ENCODE results near the gene BLCAP. TPM values are rescaled to one million over a fixed set of nuclear protein-coding genes. Genes with fewer than 3 reads are reported as not detected.
"Not testable (repeated sequence)": the region's sequence is repeated elsewhere in the genome, so short reads cannot be mapped to it uniquely, and the experiment has no call there.

BLCAP gene
- polyA plus RNA-seq, 6 donors from 2014 or later = 202 to 268 (median 213) TPM

DNA sequence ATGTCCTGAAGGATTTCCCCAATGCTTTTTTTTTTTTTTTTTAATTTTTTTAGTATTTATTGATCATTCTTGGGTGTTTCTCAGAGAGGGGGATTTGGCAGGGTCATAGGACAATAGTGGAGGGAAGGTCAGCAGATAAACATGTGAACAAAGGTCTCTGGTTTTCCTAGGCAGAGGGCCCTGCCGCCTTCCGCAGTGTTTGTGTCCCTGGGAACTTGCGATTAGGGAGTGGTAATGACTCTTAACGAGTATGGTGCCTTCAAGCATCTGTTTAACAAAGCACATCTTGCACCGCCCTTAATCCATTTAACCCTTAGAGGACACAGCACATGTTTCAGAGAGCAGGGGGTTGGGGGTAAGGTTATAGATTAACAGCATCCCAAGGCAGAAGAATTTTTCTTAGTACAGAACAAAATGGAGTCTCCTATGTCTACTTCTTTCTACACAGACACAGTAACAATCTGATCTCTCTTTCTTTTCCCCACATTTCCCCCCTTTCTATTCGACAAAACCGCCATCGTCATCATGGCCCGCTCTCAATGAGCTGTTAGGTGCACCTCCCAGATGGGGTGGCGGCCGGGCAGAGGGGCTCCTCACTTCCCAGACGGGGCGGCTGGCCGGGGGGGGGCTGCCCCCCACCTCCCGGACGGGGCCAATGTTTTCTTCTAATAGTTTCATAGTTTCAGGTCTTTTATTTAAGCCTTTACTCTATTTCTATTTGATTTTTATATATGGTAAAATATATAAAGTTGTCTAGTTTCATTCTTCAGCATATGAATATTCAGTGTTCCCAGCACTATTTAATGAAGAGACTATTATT is 22.6 kb upstream of the BLCAP start:
- H3K27me3 Mint-ChIP-seq = peaks cover 25 to 58% (median 53%) of the 10 kb centered on the region in 3 donors
- ATAC-seq (ENCODE audit: low read depth in 2 of 2); H3K36me3 Mint-ChIP-seq; DNase-seq; H3K4me3 Mint-ChIP-seq; H3K9me3 Mint-ChIP-seq; H3K27ac Mint-ChIP-seq: not testable (repeated sequence)
- peaks cover 0 to 13% (median 5%) of the 10 kb centered on the region in 3 donors for H3K4me1 Mint-ChIP-seq

DNA sequence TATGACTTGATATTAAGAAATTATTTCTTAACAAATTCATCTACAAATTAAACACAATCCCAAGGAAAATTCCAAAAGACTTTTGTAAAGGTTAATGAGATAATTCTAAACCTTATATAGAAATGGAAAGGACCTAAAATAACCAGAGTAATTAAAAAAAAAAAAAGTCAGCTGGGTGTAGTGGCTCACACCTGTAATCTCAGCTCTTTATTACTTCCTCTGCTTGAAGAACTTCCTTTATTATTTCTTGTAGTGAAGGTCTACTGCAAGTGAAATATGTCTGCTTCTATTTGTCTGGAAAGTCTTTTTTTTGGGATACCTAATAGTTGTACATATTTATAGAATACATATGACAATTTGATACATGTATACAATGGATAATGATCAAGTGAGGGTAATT is 20.2 kb upstream of the BLCAP start:
- Mint-ChIP-seq H3K4me1 (peaks cover 0 to 13% (median 5%) of the 10 kb centered on the region in 3 donors), H3K4me3 (no peak overlapping the region), H3K9me3 (peaks cover 0 to 7% (median 3%) of the 10 kb centered on the region in 7 donors), H3K27ac (no peak overlapping the region), H3K27me3 (peaks cover 17 to 59% (median 58%) of the 10 kb centered on the region in 3 donors), H3K36me3 (peaks cover 0 to 7% of the 10 kb centered on the region in 2 donors)
- DNase-seq (no peak), ATAC-seq (ENCODE audit: low read depth in 2 of 2) (peak; percentile 42 to 47)

DNA sequence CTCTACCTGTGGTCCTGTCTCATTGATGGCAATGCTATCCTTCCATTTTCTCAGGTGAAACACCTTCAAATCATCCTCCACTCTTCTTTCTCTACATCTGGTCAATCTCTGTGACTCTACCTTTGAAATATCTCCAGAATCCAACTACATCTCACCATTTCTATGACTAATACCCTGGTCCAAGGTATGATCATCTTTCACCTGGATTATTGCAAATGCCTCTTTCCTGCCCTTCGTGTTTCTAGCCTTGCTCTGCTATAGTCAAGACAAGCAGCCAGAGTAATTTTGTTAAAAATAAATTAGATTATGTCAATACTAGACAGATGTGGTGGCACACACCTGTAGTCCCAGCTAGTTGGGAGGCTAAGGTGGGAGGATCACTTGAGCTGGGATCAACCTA is 17.8 kb upstream of the BLCAP start:
- no peak for DNase-seq
- Mint-ChIP-seq H3K27ac (no peak overlapping the region), H3K9me3 (peaks cover 0 to 7% (median 3%) of the 10 kb centered on the region in 7 donors), H3K4me1 (peaks cover 0 to 13% (median 5%) of the 10 kb centered on the region in 3 donors), H3K36me3 (peaks cover 0 to 7% of the 10 kb centered on the region in 2 donors), H3K4me3 (no peak overlapping the region), H3K27me3 (peaks cover 20 to 52% (median 43%) of the 10 kb centered on the region in 3 donors)
- no peak for ATAC-seq (ENCODE audit: low read depth in 2 of 2)

DNA sequence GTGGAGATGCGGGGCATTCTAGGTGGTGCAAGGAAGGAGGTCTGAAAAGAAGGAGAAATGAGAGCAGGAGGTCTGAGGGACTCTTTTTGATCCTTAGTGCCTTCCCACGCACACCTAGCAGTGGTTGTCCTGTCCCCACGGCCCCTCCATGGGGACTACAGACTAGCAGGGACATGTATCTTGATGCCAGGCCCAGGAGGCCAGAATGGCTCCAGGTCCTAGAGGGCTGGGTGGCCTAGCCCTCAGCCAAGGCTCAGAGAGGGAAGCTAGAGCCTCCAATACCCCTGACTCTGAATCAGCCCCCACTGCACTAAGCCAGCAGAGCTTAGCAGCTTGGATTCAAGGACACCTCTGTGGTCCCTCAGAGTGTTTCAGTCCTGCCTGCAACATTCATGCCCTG is 16.7 kb upstream of the BLCAP start:
- ATAC-seq (ENCODE audit: low read depth in 2 of 2) (no peak), DNase-seq (no peak)
- H3K27ac Mint-ChIP-seq = no peak overlapping the region

DNA sequence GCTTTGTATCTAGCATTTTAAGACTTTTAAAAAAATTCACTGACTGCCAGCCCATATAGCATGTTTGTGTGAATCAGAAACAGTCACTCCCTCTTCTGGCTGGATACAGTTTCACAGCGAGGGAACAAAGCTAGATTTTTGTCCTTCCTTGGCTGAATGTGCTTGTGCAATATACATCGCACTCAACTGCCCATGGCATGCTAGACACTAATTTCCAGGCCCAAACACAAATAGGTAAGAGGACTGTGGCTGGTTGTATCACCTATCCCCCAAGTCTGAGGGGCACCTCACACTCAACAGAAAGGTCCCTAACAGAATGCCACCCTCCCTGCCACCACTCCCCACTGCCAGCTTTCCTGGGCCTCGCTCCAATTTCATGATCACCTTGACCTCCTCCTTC is 16.2 kb upstream of the BLCAP start:
- H3K9me3 Mint-ChIP-seq = peaks cover 0 to 2% (median 0%) of the 10 kb centered on the region in 7 donors
- no peak overlapping the region for H3K4me3 Mint-ChIP-seq
- ATAC-seq (ENCODE audit: low read depth in 2 of 2) (no peak), DNase-seq (no peak)
- no peak overlapping the region for H3K27ac Mint-ChIP-seq
- H3K4me1 Mint-ChIP-seq = peaks cover 0 to 13% (median 5%) of the 10 kb centered on the region in 3 donors
- no peaks in the 10 kb centered on the region for H3K36me3 Mint-ChIP-seq
- H3K27me3 Mint-ChIP-seq = peaks cover 23 to 56% (median 43%) of the 10 kb centered on the region in 3 donors

More for the DNA sequence above, 16.7 kb upstream of the BLCAP start:
- Mint-ChIP-seq H3K27me3 (peaks cover 23 to 51% (median 46%) of the 10 kb centered on the region in 3 donors), H3K9me3 (peaks cover 0 to 2% (median 0%) of the 10 kb centered on the region in 7 donors), H3K4me3 (no peak overlapping the region), H3K36me3 (peaks cover 0 to 2% of the 10 kb centered on the region in 2 donors), H3K4me1 (peaks cover 0 to 13% (median 5%) of the 10 kb centered on the region in 3 donors)

DNA sequence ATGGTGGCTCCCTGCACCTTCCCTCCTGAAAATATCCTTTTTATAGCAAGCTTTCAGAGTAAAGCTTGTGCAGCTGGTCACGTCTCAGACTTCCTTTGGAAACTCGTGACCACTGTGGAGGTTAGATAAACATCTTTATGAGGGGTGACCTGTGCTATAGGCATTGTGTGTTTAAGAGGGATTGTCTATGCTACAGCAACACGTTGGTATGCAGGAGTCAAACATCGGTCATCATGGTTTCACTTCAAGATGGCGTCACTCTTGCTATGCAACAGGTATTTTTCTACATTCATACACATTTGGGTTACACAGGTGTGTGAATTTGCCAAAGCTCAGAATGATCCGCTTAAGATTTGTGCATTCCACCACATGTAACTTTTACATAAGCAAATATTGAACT is 14.6 kb upstream of the BLCAP start:
- ATAC-seq (ENCODE audit: low read depth in 2 of 2) = no peak
- Mint-ChIP-seq H3K27ac (no peak overlapping the region), H3K36me3 (no peaks in the 10 kb centered on the region), H3K9me3 (peaks cover 0 to 2% (median 0%) of the 10 kb centered on the region in 7 donors), H3K4me1 (peaks cover 0 to under 1% (median 0%) of the 10 kb centered on the region in 3 donors), H3K27me3 (peaks cover 33 to 68% (median 50%) of the 10 kb centered on the region in 3 donors), H3K4me3 (no peak overlapping the region)
- DNase-seq = no peak

DNA sequence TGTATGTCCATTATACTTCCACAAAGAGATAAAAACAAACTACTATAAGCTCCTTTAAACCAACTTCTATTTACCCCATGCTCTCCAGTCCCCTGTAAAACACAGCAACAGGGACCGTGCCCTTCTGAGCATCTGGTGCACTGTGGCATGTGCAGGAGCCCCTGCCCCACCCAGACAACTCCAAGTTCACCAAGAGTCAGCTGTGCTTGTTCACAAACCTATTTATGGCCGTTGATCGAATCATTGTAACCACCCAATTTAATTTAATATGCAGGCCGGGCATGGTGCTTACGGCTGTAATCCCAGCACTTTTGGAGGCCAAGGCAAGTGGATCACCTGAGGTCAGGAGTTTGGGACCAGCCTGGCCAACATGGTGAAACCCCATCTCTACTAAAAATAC is 13.7 kb upstream of the BLCAP start:
- DNase-seq = no peak
- H3K4me3 Mint-ChIP-seq = no peak overlapping the region
- peak overlapping the region in 1 of 6 donors; percentile 47 for H3K27ac Mint-ChIP-seq
- no peak for ATAC-seq (ENCODE audit: low read depth in 2 of 2)
- H3K9me3 Mint-ChIP-seq = peaks cover 0 to 2% (median 0%) of the 10 kb centered on the region in 7 donors
- H3K36me3 Mint-ChIP-seq = no peaks in the 10 kb centered on the region
- no peaks in the 10 kb centered on the region for H3K4me1 Mint-ChIP-seq
- H3K27me3 Mint-ChIP-seq = peaks cover 36 to 66% (median 41%) of the 10 kb centered on the region in 3 donors

DNA sequence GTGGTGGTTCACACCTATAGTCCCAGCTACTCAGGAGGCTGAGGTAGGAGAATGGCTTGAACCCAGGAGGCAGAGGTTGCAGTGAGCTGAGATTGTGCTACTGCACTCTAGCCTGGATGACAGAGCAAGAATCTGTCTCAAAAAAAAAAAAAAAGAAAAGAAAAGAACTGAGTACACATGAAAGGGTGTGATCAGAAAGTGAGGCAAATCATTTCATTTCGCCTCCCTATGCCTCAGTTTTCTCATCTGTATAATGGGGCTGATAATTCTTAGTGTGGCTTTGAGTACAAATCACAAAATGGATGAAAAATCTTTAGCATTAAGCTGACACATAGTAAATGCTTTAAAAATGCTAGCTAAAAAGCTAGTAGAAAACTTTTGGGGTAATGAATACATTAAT is 13.2 kb upstream of the BLCAP start:
- not testable (repeated sequence) for ATAC-seq (ENCODE audit: low read depth in 2 of 2); H3K27ac Mint-ChIP-seq; H3K4me3 Mint-ChIP-seq; H3K9me3 Mint-ChIP-seq; H3K36me3 Mint-ChIP-seq; DNase-seq; H3K4me1 Mint-ChIP-seq
- peaks cover 34 to 61% (median 36%) of the 10 kb centered on the region in 3 donors for H3K27me3 Mint-ChIP-seq

DNA sequence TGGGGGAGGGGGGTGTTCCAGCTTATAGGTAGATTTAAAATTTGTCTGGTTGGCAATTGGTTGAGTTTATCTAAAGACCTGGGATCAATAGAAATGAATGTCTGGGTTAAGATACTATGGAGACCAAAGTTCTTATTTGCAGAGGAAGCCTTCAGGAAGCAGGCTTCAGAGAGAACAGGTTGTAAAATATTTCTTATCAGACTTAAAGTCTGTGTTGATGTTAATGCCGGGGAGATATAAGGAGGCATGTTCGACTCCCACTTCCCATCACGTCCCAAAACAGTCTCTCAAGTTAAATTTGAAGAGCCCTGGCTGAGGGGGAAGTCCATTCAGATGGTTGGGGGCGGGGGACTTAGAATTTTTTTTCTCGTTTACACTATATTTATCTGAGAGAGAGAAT is 12.3 kb upstream of the BLCAP start:
- Mint-ChIP-seq H3K4me3 (no peak overlapping the region), H3K27me3 (peaks cover 25 to 53% (median 27%) of the 10 kb centered on the region in 3 donors), H3K4me1 (peaks cover 0 to 1% (median 1%) of the 10 kb centered on the region in 3 donors), H3K9me3 (peaks cover 0 to 2% (median 0%) of the 10 kb centered on the region in 7 donors), H3K27ac (no peak overlapping the region), H3K36me3 (no peaks in the 10 kb centered on the region)
- DNase-seq (no peak), ATAC-seq (ENCODE audit: low read depth in 2 of 2) (no peak)

DNA sequence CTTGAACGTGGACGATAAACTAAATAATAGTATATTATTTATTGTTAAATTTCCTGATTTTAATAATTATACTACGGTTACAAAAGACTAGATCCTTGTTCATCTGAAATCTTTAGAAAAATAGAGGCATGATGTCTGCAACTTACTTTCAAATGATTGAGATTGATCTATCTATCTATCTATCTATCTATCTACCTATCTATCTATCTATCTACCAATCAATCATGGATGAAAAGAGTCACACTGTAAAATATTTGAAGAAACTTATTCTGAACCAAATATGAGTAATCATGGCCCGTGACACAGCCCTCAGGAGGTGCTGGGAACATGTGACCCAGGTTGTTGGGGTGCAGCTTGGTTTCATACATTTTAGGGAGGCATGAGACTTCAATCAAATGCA is 11.7 kb upstream of the BLCAP start:
- Mint-ChIP-seq H3K36me3 (no peaks in the 10 kb centered on the region), H3K27me3 (peaks cover 23 to 49% (median 29%) of the 10 kb centered on the region in 3 donors), H3K9me3 (peaks cover 0 to 2% (median 0%) of the 10 kb centered on the region in 7 donors), H3K27ac (peak overlapping the region in 1 of 6 donors; percentile 59), H3K4me3 (no peak overlapping the region), H3K4me1 (peaks cover 4 to 7% (median 7%) of the 10 kb centered on the region in 3 donors)
- no peak for DNase-seq
- ATAC-seq (ENCODE audit: low read depth in 2 of 2) = no peak

DNA sequence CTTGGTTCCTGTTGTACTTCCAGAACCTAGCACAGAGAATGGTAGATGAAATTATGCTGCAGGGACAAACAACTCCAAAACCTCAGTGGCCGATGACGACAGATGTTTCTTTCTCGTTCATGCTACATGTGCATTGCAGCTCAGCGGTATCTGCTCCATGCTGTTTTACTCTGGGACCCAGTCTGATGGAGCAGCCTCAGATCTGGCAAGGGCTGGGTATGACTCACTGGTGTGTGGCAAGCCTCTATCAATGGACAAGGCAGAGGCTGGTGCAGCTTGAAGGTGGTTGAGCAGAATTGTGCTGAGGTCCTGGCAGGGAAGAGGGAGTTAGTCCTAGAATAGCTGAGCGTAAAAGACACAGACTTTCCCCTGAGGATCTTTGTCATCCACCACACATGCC is 10.3 kb upstream of the BLCAP start:
- Mint-ChIP-seq H3K4me1 (peaks cover 4 to 10% (median 8%) of the 10 kb centered on the region in 3 donors), H3K27ac (no peak overlapping the region), H3K27me3 (peaks cover 15 to 44% (median 29%) of the 10 kb centered on the region in 3 donors), H3K4me3 (no peak overlapping the region), H3K36me3 (no peaks in the 10 kb centered on the region), H3K9me3 (peaks cover 0 to 2% (median 0%) of the 10 kb centered on the region in 7 donors)
- DNase-seq = no peak
- ATAC-seq (ENCODE audit: low read depth in 2 of 2) = no peak

DNA sequence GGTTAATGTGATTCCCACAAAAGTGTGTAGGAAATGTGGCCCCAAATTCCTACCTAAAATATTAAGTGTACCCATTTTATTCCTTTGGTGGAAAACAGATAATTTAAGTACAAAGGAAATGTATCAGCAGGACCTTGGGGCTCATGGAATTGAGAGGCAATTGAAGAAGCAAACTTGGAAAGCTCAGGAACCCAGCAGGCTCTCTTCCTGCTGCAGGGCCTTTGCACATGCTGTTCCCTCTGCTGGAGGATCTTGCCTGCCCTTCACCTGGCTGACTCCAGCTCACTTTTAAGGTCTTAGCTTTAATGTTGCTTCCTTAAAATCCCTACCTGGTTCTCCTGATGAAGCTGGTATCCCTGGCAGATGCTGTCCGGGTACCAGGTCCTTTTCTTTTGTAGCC is 9.8 kb upstream of the BLCAP start:
- H3K4me1 Mint-ChIP-seq = peaks cover 4 to 10% (median 8%) of the 10 kb centered on the region in 3 donors

DNA sequence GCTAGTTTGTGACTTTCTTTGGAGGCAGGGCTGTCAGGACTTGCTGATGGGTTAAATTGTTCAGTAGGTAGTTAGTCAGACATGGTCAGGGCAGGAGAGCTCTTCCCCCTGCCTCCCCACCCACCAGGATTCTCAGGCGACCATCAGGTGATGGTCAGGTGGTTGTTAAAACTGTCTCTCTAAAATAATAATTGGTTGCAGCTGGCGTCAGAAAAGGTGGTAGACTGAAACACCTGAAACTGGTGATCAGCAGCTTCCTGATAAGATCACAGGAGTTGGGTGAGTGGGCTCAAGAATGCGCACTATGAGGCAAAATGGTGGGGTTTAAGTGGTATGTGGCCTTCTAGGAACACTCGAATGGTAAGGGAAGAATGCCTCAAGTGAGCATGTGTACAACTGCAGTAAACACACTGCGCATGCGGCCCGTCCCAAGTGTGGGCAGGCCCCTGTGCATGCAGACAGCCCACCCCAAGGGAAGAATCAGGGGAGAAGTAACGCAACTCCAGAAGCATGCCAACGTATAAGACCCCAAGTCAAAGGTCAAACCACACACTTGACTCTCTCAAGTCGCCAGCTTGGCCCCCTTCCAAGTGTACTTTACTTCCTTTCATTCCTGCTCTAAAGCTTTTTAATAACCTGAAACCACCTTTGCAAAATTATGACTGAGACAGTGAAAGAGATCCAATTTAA is 7.9 kb upstream of the BLCAP start:
- Mint-ChIP-seq H3K4me3 (peak overlapping the region in 1 of 8 donors; percentile 80), H3K4me1 (peaks cover 4 to 10% (median 8%) of the 10 kb centered on the region in 3 donors), H3K27ac (peak overlapping the region in 3 of 6 donors; percentile 49 to 88 (median 85)), H3K27me3 (peaks cover 15 to 39% (median 21%) of the 10 kb centered on the region in 3 donors), H3K9me3 (peaks cover 0 to 2% (median 0%) of the 10 kb centered on the region in 7 donors), H3K36me3 (no peaks in the 10 kb centered on the region)
- ATAC-seq (ENCODE audit: low read depth in 2 of 2) (no peak), DNase-seq (no peak)

More for the DNA sequence above, 9.8 kb upstream of the BLCAP start:
- Mint-ChIP-seq H3K27me3 (peaks cover 15 to 44% (median 29%) of the 10 kb centered on the region in 3 donors), H3K4me3 (no peak overlapping the region), H3K9me3 (peaks cover 0 to 2% (median 0%) of the 10 kb centered on the region in 7 donors), H3K27ac (no peak overlapping the region), H3K36me3 (no peaks in the 10 kb centered on the region)
- DNase-seq = no peak
- ATAC-seq (ENCODE audit: low read depth in 2 of 2) = no peak
